ENCODE data around the gene ZMIZ2.
"Not testable (repeated sequence)": the region's sequence is repeated elsewhere in the genome, so short reads cannot be mapped to it uniquely, and the experiment has no call there.

The ZMIZ2 gene, protein sequence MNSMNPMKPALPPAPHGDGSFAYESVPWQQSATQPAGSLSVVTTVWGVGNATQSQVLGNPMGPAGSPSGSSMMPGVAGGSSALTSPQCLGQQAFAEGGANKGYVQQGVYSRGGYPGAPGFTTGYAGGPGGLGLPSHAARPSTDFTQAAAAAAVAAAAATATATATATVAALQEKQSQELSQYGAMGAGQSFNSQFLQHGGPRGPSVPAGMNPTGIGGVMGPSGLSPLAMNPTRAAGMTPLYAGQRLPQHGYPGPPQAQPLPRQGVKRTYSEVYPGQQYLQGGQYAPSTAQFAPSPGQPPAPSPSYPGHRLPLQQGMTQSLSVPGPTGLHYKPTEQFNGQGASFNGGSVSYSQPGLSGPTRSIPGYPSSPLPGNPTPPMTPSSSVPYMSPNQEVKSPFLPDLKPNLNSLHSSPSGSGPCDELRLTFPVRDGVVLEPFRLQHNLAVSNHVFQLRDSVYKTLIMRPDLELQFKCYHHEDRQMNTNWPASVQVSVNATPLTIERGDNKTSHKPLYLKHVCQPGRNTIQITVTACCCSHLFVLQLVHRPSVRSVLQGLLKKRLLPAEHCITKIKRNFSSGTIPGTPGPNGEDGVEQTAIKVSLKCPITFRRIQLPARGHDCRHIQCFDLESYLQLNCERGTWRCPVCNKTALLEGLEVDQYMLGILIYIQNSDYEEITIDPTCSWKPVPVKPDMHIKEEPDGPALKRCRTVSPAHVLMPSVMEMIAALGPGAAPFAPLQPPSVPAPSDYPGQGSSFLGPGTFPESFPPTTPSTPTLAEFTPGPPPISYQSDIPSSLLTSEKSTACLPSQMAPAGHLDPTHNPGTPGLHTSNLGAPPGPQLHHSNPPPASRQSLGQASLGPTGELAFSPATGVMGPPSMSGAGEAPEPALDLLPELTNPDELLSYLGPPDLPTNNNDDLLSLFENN

DNA sequence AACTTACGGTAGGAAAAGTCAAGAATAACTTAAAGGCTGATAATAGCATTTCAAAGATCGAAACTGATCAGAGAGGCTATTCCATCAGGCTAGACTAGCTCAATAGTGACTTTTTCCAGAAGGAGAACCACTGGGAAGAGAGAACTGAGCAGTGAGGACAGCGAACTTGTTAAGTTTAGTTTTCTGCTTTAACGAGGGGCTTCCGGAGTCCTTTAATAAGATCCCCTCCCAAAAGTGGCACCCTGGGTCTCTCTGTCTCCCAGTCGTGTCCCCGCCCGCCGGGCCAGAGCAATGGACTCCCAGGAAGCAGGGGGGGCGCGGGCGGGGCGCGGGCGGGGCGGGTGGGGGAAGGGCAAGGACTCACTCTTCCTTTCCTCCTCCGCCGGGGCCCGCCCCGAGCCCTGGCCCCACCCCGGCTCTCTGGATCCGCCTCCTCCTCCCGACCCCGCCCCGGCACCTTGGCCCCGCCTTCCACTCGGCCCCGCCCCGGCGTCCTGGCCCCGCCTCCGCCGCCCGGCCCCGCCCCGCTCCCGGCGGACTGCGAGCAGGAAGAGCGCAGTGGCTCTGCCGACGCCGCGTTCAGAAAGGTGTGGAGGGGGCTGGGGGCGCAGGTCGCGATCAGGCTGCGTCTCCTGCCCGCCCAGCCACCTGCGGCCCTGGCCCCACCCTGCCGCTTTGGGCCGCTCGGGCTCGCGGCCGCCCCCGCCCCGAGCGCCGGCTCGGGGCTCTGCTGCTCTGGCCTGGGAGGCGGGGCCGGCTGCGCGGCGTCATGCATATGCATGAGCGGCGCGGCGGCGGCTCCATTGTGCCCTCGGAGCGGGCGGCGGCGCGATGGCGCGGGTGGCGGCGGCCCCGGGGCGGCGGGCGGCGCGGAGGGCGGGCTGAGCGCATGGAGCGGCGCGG is at the start of gene ZMIZ2:
Gene ZMIZ2 (plus strand): TSS at position 803 of the 903 bp plus-strand sequence. CDS start 7,403 bp downstream, outside the sequence.
- DNase-seq: peak; percentile 94

DNA sequence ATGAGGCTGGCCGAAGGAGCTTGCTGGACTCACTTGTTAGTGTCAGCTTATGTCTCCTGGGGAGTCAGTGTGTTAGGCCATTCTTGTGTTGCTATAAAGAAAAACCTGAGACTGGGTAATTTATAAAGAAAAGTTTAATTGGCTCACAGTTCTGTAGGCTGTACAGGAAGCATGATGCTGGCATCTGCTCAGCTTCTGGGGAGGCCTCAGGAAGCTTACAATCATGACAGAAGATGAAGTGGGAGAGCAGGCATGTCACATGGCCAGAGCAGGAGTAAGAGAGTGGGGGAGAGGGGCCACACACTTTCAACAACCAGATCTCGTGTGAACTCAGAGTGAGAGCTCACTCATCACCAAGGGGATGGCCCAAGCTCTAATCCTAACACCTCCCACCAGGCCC is 49.0 kb upstream of the ZMIZ2 start:
- DNase-seq: not testable (repeated sequence)

DNA sequence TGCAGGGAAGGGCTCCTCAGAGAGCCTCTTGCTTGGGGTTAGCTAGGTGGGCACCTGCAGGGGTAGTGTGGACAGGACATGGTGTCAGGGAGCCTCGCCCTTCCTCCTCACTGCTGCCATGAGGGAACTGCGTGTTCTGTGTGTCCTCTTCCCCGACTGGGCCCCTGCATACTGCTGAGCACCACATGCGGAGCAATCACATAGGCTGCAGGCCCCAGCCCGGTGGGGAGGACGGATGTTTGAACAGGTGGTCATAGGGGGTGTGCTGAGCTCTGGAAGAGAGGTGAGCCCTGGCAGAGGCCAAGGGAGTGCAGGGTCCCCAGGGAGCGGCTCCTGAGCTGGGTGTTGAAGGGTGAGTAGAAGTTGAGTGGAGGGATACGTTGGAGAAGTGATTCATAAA is 48.3 kb upstream of the ZMIZ2 start:
- DNase-seq: no peak

DNA sequence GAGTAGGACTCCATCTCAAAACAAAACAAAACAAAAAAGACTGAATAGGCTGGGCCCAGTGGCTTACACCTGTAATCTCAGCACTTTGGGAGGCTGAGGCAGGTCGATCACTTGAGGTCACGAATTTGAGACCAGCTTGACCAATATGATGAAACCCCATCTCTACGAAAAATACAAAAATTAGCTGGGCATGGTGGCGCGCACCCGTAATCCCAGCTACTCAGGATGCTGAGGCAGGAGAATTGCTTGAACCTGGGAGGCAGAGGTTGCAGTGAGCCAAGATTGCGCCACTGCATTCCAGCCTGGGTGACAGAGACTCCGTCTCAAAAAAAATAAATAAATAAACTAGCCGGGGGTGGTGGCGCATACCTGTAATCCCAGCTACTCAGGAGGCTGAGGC is 45.3 kb upstream of the ZMIZ2 start:
- not testable (repeated sequence) for DNase-seq

DNA sequence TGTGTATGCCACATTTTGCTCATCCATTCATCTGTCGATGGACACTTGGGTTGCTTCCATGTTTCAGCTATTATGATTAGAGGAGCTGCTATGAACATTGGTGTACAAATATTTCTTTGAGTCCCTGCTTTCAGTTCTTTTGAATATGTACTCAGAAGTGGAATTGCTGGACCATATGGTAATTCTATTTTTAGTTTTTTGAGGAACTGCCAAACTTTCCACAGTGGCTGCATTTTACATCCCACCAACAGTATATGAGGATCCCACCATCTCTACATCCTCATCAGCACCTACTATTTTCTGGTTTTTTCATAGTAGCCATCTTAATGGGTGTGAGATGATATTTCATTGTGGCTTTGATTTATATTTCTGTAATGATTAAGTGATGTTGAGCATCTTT is 44.7 kb upstream of the ZMIZ2 start:
- DNase-seq: no peak

DNA sequence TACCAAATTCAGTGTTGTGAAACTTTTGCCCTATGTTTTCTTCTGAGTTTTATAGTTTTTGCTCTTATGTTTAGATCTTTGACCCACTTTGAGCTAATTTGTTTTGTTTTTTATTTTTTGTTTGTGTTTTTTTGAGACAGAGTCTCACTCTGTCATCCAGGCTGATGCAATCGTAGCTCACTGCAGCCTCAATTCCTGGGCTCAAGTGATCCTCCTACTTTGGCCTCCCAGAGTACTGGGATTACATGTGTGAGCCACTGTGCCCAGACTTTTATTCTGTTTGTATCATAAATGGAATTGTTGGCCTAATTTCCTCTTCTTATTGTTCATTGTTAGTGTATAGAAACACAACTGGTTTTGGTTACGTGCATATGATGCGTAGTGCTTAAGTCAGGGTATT is 43.2 kb upstream of the ZMIZ2 start:
- DNase-seq: no peak

DNA sequence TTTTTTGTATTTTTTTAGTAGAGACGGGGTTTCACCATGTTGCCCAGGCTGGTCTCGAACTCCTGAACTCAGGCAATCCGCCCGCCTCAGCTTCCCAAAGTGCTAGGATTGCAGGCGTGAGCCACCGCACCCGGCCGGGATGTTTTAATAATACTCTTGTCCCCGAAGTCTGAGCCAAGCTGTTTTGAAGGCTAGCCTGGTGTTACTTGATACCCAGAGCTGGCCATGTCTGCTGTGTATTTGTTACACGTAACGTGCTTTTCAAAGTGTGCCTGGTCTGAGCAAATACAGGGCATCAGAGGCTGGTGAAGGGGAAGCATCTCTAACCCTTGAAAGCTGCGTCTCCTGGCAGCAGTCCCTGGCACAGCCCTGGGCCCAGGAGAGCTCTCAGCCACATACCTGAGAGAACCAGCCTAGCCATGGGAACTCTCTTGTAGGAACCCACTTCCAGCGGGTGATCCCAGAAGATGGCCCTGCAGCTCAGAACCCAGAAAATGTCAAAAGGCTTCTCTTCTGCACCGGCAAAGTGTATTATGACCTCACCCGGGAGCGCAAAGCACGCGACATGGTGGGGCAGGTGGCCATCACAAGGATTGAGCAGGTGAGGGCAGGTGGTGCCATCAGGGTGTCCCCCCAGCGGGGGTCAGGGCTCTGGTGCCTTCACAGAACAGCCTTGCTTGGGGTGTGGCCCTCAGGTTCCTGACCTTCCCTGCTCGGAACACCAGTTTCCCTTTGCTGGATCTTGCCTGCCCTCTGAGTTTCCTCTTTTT is 41.7 kb upstream of the ZMIZ2 start:
- no peak for DNase-seq

DNA sequence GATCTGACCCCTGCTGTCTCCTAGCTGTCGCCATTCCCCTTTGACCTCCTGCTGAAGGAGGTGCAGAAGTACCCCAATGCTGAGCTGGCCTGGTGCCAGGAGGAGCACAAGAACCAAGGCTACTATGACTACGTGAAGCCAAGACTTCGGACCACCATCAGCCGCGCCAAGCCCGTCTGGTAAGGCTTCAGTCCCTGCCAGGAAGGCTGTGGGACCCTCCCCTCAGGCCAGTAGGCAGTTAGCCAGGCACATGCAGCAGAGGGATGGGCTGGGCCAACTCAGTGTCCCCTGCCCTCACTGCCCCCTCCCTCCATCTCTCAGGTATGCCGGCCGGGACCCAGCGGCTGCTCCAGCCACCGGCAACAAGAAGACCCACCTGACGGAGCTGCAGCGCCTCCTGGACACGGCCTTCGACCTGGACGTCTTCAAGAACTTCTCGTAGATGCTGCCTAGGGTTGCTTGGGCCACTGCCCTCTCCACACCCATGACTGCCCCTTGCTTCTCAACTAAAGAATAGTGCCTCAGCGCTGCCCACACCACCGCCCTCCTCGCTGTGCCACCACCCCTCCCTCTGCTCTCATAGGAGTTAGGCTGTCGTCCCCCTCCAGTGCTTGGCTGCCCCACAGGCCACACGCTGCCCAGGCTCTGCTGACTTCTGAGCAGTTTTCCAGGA is 41.0 kb upstream of the ZMIZ2 start:
- no peak for DNase-seq

DNA sequence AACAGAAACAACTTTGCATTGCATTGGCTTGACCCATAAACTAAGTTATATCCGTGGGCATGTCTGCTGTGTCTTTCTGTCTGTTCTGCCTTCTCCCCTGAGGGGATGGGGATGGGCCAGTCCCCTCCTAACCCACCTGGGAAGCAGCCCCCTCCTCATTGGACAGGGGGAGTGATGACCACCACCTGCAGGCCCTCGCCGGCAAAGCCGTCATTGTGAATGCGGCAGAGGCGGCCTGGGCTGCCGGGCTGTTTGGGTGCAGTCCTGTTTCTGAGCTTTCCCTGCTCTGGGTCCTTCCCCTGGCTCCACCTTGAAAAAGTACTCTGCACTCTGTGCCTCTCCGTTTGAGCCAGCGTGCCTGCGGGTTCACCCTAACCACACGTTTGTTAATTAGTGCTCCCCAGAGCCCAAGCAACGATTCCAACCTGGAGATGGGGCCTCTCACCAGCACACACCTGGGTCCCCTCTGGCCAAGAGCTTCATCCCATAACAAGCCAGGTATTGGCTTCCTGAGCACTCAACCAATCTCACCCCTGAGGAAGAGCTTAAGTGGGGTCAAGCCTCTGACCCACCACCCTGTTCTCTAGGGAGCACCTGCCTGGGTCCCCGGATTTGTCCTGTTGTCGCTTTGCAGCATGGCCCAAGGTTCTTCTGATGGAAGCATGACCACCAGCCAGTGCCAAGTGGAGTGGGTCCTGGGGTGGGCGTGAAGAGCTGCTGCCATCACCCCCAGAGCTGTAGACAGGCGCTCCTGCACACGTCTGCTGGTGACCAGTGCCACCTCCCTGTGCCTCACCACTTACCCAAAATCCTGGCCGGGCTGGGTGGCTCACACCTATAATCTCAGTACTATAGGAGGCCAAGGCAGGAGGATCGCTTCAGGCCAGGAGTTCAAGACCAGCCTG is 39.4 kb upstream of the ZMIZ2 start:
- no peak for DNase-seq

DNA sequence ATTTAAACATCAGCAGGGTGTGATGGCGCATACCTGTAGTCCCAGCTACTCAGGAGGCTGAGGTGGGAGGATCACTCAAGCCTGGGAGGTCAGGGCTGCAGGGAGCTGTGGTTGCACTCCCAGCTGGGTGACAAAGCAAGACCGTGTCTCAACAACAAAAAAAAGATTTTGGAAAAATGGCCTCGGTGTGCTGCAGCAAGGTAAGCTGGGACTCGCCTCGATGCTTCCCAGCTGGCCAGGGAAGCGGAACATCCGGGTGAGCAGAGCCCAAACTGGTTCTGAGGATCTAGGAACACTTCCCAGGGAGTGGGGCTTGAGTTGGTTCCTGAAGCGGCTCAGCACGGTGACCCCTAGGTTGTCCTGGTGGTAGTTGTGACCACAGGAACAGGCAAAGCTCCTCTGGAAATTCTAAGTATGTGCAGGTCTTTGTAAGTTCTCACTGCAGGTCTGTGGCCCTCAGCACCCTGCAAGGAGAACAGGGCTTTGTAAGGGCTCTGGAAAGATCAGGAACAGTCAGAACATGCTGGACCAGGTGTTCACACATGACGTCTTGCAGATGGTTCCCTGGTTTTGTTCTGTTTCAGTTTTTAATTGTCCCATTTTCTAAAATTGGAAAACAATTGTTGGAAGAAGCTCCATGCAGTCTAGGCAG is 38.6 kb upstream of the ZMIZ2 start:
- no peak for DNase-seq

DNA sequence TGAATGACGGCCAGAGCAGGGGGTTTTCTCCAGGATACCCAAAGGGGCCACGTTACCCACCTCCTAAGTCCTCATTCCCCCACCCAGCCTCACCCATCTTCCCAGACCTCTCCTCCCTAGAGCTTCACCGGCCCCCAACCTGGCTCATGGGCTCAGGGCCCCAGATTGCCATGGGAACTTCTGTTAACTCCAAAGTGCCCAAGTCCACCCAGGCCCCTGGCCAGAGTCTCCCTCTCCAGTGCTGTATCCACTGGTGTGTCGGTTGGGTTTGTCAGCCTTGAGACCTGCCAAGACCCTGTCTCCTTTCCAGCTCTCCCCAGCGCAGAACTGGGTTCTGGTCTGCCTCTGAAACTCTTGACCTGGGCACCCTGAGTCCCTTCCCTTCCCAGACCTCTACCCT is 37.1 kb upstream of the ZMIZ2 start:
- DNase-seq: no peak

DNA sequence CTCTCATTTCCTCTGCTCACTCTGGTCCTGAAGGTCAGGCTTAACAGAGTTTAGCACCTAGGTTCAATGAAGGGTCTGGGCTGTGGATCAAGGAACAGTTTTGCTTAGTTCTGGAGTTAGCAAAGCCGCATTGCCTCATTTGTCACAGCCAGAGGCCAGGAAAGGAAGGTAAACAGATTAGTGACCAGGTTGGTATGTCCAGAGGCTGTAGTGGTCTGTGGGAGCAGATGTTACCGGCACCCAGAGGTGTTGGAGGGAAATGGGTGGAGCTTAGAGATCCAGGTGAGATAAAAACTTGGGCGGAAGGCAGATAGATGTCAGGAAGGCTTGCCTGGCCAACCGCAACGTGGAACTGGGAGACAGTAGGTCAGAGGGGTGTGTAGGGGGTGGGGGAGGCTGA is 36.6 kb upstream of the ZMIZ2 start:
- DNase-seq: no peak

DNA sequence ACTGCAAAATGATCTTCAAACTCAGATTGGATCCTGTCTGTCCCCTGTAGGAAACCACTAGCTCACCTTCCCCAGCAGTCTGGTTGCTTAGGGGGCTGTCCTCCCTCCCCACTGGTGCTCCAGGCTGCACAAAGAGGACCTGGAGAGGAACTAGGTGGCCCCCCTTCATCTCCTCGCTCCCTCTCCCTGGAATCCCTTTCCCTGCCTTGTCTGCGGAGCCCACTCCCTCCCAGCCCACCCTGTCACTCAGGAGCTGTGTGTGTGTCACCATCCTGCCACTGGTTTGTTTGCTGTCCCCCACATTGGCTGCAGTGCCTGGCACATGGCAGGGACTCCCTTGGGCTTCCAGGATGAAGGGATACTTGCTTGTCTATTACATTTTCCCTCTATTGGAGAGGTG is 35.5 kb upstream of the ZMIZ2 start:
- no peak for DNase-seq

DNA sequence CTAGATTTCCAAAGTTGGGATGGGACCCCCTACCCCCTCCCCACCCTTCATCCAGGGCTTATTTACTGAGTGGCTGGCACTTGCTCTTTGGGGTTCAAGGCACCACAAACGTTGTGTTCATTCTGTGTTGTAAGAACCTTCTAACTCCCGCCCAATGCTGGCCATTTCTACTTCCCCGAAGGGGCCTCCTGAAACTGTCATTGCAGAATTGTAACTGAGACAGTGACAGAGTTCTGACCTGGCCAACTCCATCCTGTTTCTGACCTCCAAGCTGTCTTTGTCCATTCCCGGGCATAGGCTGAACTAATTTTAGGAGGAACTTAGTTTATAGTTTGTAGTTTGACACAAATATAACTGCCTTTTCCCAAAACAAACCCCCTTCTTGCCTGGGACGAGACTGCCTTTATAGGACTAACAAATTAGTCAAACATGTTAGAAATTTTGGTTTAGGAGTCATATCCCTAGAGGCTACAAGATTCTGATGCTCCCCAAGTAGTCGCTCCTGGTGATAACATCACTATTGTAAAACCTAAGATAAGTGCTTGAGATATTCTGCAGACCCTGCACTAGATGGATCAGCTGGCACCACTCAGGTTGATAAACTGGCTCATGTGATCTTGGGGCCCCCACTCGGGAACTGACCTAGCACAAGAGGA is 34.8 kb upstream of the ZMIZ2 start:
- DNase-seq: no peak

DNA sequence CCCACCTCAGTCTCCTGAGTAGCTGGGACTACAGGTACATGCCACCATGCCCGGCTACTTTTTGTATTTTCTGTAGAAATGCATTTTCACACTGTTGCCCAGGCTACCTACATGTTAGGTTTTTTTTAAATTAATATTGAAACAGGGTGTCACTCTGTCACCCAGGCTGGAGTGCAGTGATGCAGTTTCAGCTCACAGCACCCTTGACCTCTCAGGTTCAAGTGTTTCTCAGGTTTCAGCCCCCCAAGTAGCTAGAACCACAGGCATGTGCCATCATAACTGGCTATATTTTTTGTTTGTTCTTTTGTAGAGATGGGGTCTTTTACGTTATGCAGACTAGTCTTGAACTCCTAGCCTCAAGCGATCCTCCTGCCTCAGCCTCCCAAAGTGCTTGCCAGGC is 32.4 kb upstream of the ZMIZ2 start:
- DNase-seq: no peak

DNA sequence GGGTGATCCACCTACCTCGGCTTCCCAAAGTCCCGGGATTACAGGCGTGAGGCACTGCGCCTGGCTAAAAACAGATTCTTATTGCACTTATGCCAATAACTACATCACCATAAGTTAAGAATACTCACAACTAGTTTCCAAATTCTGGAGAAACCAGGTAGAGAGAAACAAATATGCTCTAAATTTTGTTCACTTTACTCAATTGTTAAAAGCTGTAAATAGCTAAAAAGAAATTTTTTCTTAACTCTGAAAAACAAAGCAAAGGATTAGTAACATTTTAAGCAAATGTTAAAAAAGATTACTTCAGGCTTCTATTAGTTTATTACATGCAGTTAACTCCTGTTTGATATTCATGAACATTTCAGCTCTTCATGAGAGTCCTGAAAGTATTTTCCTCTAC is 28.3 kb upstream of the ZMIZ2 start:
- DNase-seq: no peak

DNA sequence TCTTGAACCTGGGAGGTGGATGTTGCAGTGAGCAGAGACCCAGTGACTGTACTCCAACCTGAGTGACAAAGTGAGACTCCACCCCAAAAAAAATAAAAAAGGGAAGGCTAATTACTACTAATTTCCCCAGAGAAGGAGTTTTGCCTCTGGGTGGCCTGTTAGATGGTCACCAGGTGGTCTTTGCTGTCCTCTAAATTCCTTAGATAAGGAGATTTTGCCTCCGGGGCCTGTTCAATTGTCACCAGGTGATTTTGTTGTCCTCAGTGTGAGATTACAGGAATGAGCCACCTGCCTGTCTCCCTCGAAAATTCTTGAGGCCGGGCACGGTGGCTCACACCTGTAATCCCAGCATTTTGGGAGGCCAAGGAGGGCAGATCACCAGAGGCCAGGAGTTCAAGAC is 24.4 kb upstream of the ZMIZ2 start:
- no peak for DNase-seq

DNA sequence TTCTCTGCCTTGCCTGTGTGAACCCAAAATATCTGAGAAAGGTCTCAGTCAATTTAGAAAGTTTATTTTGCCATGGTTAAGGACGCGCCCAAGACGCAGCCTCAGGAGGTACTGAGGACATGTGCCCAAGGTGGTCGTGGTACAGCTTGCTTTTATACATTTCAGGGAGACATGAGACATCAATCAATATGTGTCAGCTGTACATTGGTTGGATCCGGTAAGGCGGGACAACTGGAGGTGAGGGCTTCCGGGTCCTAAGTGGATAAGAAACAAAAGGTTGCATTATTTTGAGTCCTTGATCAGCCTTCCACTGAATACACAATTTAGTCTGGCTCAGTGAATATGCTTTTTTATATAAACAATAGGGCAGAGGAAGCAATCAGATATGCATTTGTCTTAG is 22.4 kb upstream of the ZMIZ2 start:
- DNase-seq: not testable (repeated sequence)

Measured in CD4-positive, alpha-beta T cell treated with Interleukin-6 for 4 hours (primary cell).